K562 (cell line): ENCODE measurements around the gene HAPLN2. TPM values are rescaled to one million over a fixed set of nuclear protein-coding genes. Genes with fewer than 3 reads are reported as not detected.

Experiments used
- ATF6 ChIP-seq: sonication (generic); formaldehyde crosslinking; IDR thresholded peaks from 2 replicates; pipeline ENCODE4 v1.4.0; 2020; ENCODE audit warnings: mild to moderate bottlenecking, missing genetic modification reagents
- DEAF1 ChIP-seq: fragments of 450-650 bp; formaldehyde crosslinking; IDR thresholded peaks from 2 replicates; pipeline ENCODE4 v1.4.0; 2020; ENCODE audit warnings: mild to moderate bottlenecking, moderate library complexity
- E2F4 ChIP-seq: sonication (generic); formaldehyde crosslinking; IDR thresholded peaks from 2 replicates; pipeline ENCODE4 v1.8.0; 2022; ENCODE audit warnings: mild to moderate bottlenecking, low read depth, missing genetic modification reagents
- HDAC1 ChIP-seq, 2 experiments: fragments of 450-650 bp; IDR thresholded peaks; 2 replicates each; pipeline ENCODE4 v1.6.1; 2016 to 2017; ENCODE audit warnings: inconsistent platforms in 1 of 2, mild to moderate bottlenecking in 1 of 2, moderate library complexity in 1 of 2
- HDGF ChIP-seq: fragments of 450-650 bp; IDR thresholded peaks from 2 replicates; pipeline ENCODE4 v1.6.1; 2016
- HIVEP1 ChIP-seq: fragments of 250-450 bp; sonication (Bioruptor Pico); IDR thresholded peaks from 2 replicates; pipeline ENCODE4 v1.4.0; 2020; ENCODE audit warnings: mild to moderate bottlenecking
- HNRNPH1 ChIP-seq: fragments of 200-400 bp; formaldehyde crosslinking; optimal IDR thresholded peaks from 2 replicates; pipeline ENCODE3; 2017; ENCODE audit warnings: low read depth, mild to moderate bottlenecking, low read length, moderate library complexity
- ID3 ChIP-seq, 2 experiments: fragments of 250-450 bp in 1 of 2; fragments of 450-650 bp in 1 of 2; sonication (Bioruptor Pico) in 1 of 2; IDR thresholded peaks; 2 replicates each; pipeline versions ENCODE4 v1.6.1 to v1.8.0; 2016 to 2021; ENCODE audit warnings: mild to moderate bottlenecking in 2 of 2, moderate library complexity in 2 of 2, missing compliant biosample characterization in 1 of 2, missing genetic modification characterization in 1 of 2
- ILF3 ChIP-seq: fragments of 450-650 bp; IDR thresholded peaks from 2 replicates; pipeline ENCODE4 v1.6.1; 2018; ENCODE audit warnings: antibody characterized with exemption, mild to moderate bottlenecking, moderate library complexity, borderline replicate concordance
- MTA2 ChIP-seq: fragments of 450-650 bp; IDR thresholded peaks from 2 replicates; pipeline ENCODE4 v1.6.1; 2016; ENCODE audit warnings: low read depth
- NEUROD1 ChIP-seq: fragments of 150-350 bp; IDR thresholded peaks from 2 replicates; pipeline ENCODE4 v1.6.1; 2014; ENCODE audit warnings: borderline replicate concordance, low read length, low read depth; ENCODE audit not compliant: partially characterized antibody
- NFE2 ChIP-seq: IDR thresholded peaks from 2 replicates; pipeline ENCODE4 v1.6.1; 2014; ENCODE audit warnings: antibody characterized with exemption, low read depth
- NKRF ChIP-seq: fragments of 450-650 bp; IDR thresholded peaks from 2 replicates; pipeline ENCODE4 v1.6.1; 2016; ENCODE audit warnings: borderline replicate concordance
- POLR2B ChIP-seq: fragments of 450-650 bp; IDR thresholded peaks from 2 replicates; pipeline ENCODE4 v1.6.1; 2018; ENCODE audit warnings: low read depth; ENCODE audit not compliant: partially characterized antibody
- RB1 ChIP-seq: fragments of 450-650 bp; IDR thresholded peaks from 2 replicates; pipeline ENCODE4 v1.6.1; 2017; ENCODE audit warnings: low read depth, mild to moderate bottlenecking
- SPI1 ChIP-seq: IDR thresholded peaks from 2 replicates; pipeline ENCODE4 v1.6.1; 2011; ENCODE audit warnings: low read depth, low read length, control low read depth, borderline replicate concordance
- SUPT5H ChIP-seq: fragments of 450-650 bp; IDR thresholded peaks from 2 replicates; pipeline ENCODE4 v1.6.1; 2016
- ZBTB2 ChIP-seq: fragments of 450-650 bp; IDR thresholded peaks from 2 replicates; pipeline ENCODE4 v1.6.1; 2016; ENCODE audit warnings: antibody characterized with exemption
- ZNF3 ChIP-seq: fragments of 250-450 bp; sonication (Bioruptor Pico); IDR thresholded peaks from 2 replicates; pipeline ENCODE4 v1.5.0; 2021; ENCODE audit warnings: mild to moderate bottlenecking, moderate library complexity
- ZNF586 ChIP-seq: fragments of 450-650 bp; formaldehyde crosslinking; conservative IDR thresholded peaks from 2 replicates; pipeline ENCODE4 v1.4.0; 2020; ENCODE audit warnings: mild to moderate bottlenecking, moderate library complexity
- polyA plus RNA-seq, 8 experiments: library from polyadenylated mRNA; depleted of rRNA in 4 of 8; stranded (reverse) in 5 of 8; unstranded in 3 of 8; fragments of >200 nt; fragmentation: Nextera tagmentation in 2 of 8; fragmentation: Illumina TruSeq in 1 of 8; extraction: Ambion mirVana in 2 of 8; extraction: Trizol in 1 of 8; gene quantifications; 2 replicates each; pipeline versions ENCODE4 v1.2.1 to v1.2.3, GENCODE V29; 2011 to 2014; ENCODE audit warnings: inconsistent platforms in 1 of 8, missing spikeins in 1 of 8
- total RNA-seq, 7 experiments: library from RNA; depleted of rRNA in 6 of 7; stranded (reverse); fragments of >200 nt in 6 of 7; fragmentation: Illumina TruSeq in 2 of 7; extraction: Trizol in 2 of 7; gene quantifications; 2 replicates each; pipeline versions ENCODE4 v1.2.1 to v1.2.3, GENCODE V29; 2011 to 2021; ENCODE audit warnings: low replicate concordance in 1 of 7

Gene HAPLN2
- total and polyA plus RNA-seq, 9 of the 15 experiments (the other 6 are each of a cell fraction or from before 2014, with no cell fraction given) = 0.14 to 5.2 (median 3.8) TPM; not detected in 4

- no peak for TF ChIP-seq ATF6
- TF ChIP-seq DEAF1 = no peak
- no peak for TF ChIP-seq ZBTB2
- no peak for TF ChIP-seq ID3 (CRISPR knock-in tag; IDR thresholded peaks at IDR 0.05)
- no peak for TF ChIP-seq ID3 (tag; IDR thresholded peaks at IDR 0.05)
- peak; percentile 2; the same call in 1 of the 2 replicates for TF ChIP-seq ILF3
- TF ChIP-seq POLR2B = peak; percentile 58
- TF ChIP-seq HDAC1 (IDR thresholded peaks at IDR 0.05) = peak in 1 of 2 experiments; percentile 54; a peak in 1 of 4 replicates
- TF ChIP-seq HNRNPH1 = no peak
- TF ChIP-seq NFE2 = peak; percentile 57; the same call in 1 of the 2 replicates
- TF ChIP-seq ZNF586 (CRISPR knock-in tag) = no peak
- TF ChIP-seq HDGF = peak; percentile 49
- TF ChIP-seq RB1 = 0 out of 2 replicates have a peak, but pooled peaks have one; percentile 2
- TF ChIP-seq E2F4 (CRISPR knock-in tag) = no peak
- TF ChIP-seq MTA2 = no peak
- TF ChIP-seq SPI1 = peak; percentile 29; the same call in 1 of the 2 replicates
- no peak for TF ChIP-seq ZNF3 (CRISPR knock-in tag)
- TF ChIP-seq NKRF = 0 out of 2 replicates have a peak, but pooled peaks have one; percentile 16
- peak; percentile 49; the same call in 1 of the 2 replicates for TF ChIP-seq SUPT5H
- TF ChIP-seq HIVEP1 (CRISPR knock-in tag) = no peak
- TF ChIP-seq NEUROD1 = no peak
These were observed 38.6 kb downstream of the HAPLN2 start (continued) for GRCh38 chr1:156657741-156658319.
